WTC11 (cell line): ENCODE results near the gene TANC1. TPM values are rescaled to one million over a fixed set of nuclear protein-coding genes. Genes with fewer than 3 reads are reported as not detected.

Source experiments
- ATAC-seq: fragments of 200-7000 bp; cut with Tn5 transposase; 2 replicates; pipeline ENCODE4 v1.10.0; 2021; ENCODE audit warnings: mild to moderate bottlenecking, moderate library complexity
- CTCF ChIA-PET: fragments of 300-600 bp; sonication (Branson Sonifier 250); formaldehyde crosslinking; loops from one replicate; lab custom pipeline; 2021; ENCODE audit warnings: antibody characterized with exemption; lab: Charles Lee
- POLR2A ChIA-PET: fragments of 350-600 bp; sonication (Branson Sonifier 250); formaldehyde crosslinking; loops from one replicate; lab custom pipeline; 2021; ENCODE audit warnings: antibody characterized with exemption; lab: Charles Lee
- DNase-seq: peaks from one replicate; pipeline ENCODE4 v3.0.0; 2021; ENCODE audit warnings: low spot score
- H3K27ac Mint-ChIP-seq: 2 replicates; pipeline ENCODE4 v1.8.0; 2021; ENCODE audit warnings: mixed read lengths
- H3K27me3 Mint-ChIP-seq: 2 replicates; pipeline ENCODE4 v1.8.0; 2021; ENCODE audit warnings: low read depth, mild to moderate bottlenecking, moderate library complexity, mixed read lengths
- H3K36me3 Mint-ChIP-seq: 2 replicates; pipeline ENCODE4 v1.8.0; 2021; ENCODE audit warnings: mixed read lengths
- H3K4me1 Mint-ChIP-seq: 2 replicates; pipeline ENCODE4 v1.8.0; 2022; ENCODE audit warnings: mixed read lengths
- H3K4me3 Mint-ChIP-seq: 2 replicates; pipeline ENCODE4 v1.8.0; 2021; ENCODE audit warnings: mild to moderate bottlenecking, moderate library complexity, mixed read lengths
- H3K9me3 Mint-ChIP-seq: 2 replicates; pipeline ENCODE4 v1.8.0; 2021; ENCODE audit warnings: mixed read lengths
- CBFB ChIP-seq: sonication (generic); formaldehyde crosslinking; IDR thresholded peaks from 2 replicates; pipeline ENCODE4 v1.8.1; 2022; ENCODE audit warnings: mild to moderate bottlenecking, low read depth, missing genetic modification reagents
- ELF4 ChIP-seq: sonication (generic); formaldehyde crosslinking; IDR thresholded peaks from 2 replicates; pipeline ENCODE4 v1.8.1; 2022; ENCODE audit warnings: low read depth, mild to moderate bottlenecking, moderate library complexity, missing genetic modification reagents
- ERG ChIP-seq: fragments of 250-450 bp; sonication (Bioruptor Pico); IDR thresholded peaks from 2 replicates; pipeline ENCODE4 v1.8.0; 2021; ENCODE audit warnings: mild to moderate bottlenecking
- FOXK1 ChIP-seq: sonication (generic); formaldehyde crosslinking; IDR thresholded peaks from 2 replicates; pipeline ENCODE4 v1.8.0; 2022; ENCODE audit warnings: mild to moderate bottlenecking, moderate library complexity, missing genetic modification reagents
- IRF1 ChIP-seq: sonication (generic); formaldehyde crosslinking; IDR thresholded peaks from 2 replicates; pipeline ENCODE4 v1.8.0; 2023; ENCODE audit warnings: missing genetic modification reagents
- NFE2L1 ChIP-seq: sonication (generic); formaldehyde crosslinking; IDR thresholded peaks from 2 replicates; pipeline ENCODE4 v1.8.1; 2023; ENCODE audit warnings: missing genetic modification reagents
- NR1H2 ChIP-seq: sonication (generic); formaldehyde crosslinking; IDR thresholded peaks from 2 replicates; pipeline ENCODE4 v1.9.0; 2021; ENCODE audit warnings: mild to moderate bottlenecking, moderate library complexity, missing genetic modification reagents
- NR2C2 ChIP-seq: sonication (generic); formaldehyde crosslinking; IDR thresholded peaks from 2 replicates; pipeline ENCODE4 v1.8.0; 2022; ENCODE audit warnings: mild to moderate bottlenecking, missing genetic modification reagents
- PREB ChIP-seq: sonication (generic); formaldehyde crosslinking; IDR thresholded peaks from 2 replicates; pipeline ENCODE4 v1.8.1; 2022; ENCODE audit warnings: mild to moderate bottlenecking, missing genetic modification reagents, moderate library complexity, borderline replicate concordance
- SOX15 ChIP-seq: fragments of 250-450 bp; sonication (Bioruptor Pico); IDR thresholded peaks from 2 replicates; pipeline ENCODE4 v1.9.0; 2021; ENCODE audit warnings: mild to moderate bottlenecking
- TCF7 ChIP-seq: sonication (generic); formaldehyde crosslinking; IDR thresholded peaks from 2 replicates; pipeline ENCODE4 v1.8.0; 2022; ENCODE audit warnings: mild to moderate bottlenecking, low read depth, missing genetic modification reagents, moderate library complexity
- ZNF138 ChIP-seq: sonication (generic); formaldehyde crosslinking; conservative IDR thresholded peaks from 2 replicates; pipeline ENCODE4 v1.8.1; 2022; ENCODE audit warnings: mild to moderate bottlenecking, moderate library complexity, missing genetic modification reagents
- ZNF396 ChIP-seq: fragments of 250-450 bp; sonication (Bioruptor Pico); IDR thresholded peaks from 2 replicates; pipeline ENCODE4 v1.8.0; 2021; ENCODE audit warnings: mild to moderate bottlenecking, moderate library complexity, borderline replicate concordance
- ZNF532 ChIP-seq: fragments of 250-450 bp; sonication (Bioruptor Pico); IDR thresholded peaks from 2 replicates; pipeline ENCODE4 v1.9.0; 2021; ENCODE audit warnings: mild to moderate bottlenecking, borderline replicate concordance
- ZNF671 ChIP-seq: fragments of 250-450 bp; sonication (Bioruptor Pico); IDR thresholded peaks from 2 replicates; pipeline ENCODE4 v1.8.0; 2021; ENCODE audit warnings: mild to moderate bottlenecking
- total RNA-seq: library from RNA; stranded (reverse); gene quantifications from 3 replicates; pipeline ENCODE4 v1.2.3, GENCODE V29; 2021
- TF ChIP-seq, protein P1 (sequence below): sonication (generic); formaldehyde crosslinking; IDR thresholded peaks from 2 replicates; pipeline ENCODE4 v1.8.1; 2023; ENCODE audit warnings: mild to moderate bottlenecking, missing genetic modification reagents, borderline replicate concordance
- TF ChIP-seq, protein P2 (sequence below): fragments of 250-450 bp; sonication (Bioruptor Pico); IDR thresholded peaks from 2 replicates; pipeline ENCODE4 v1.9.0; 2021; ENCODE audit warnings: mild to moderate bottlenecking
- TF ChIP-seq, protein P3 (sequence below): fragments of 250-450 bp; sonication (Bioruptor Pico); IDR thresholded peaks from 2 replicates; pipeline ENCODE4 v2.1.2; 2022; ENCODE audit warnings: mild to moderate bottlenecking, moderate library complexity
- TF ChIP-seq, protein P4 (sequence below): fragments of 250-450 bp; sonication (Bioruptor Pico); conservative IDR thresholded peaks from 2 replicates; pipeline ENCODE4 v1.9.0; 2021; ENCODE audit warnings: mild to moderate bottlenecking

The TANC1 gene
- total RNA-seq, 1 experiment from 2014 or later: 11.6 TPM

- TF ChIP-seq, protein P1, sequence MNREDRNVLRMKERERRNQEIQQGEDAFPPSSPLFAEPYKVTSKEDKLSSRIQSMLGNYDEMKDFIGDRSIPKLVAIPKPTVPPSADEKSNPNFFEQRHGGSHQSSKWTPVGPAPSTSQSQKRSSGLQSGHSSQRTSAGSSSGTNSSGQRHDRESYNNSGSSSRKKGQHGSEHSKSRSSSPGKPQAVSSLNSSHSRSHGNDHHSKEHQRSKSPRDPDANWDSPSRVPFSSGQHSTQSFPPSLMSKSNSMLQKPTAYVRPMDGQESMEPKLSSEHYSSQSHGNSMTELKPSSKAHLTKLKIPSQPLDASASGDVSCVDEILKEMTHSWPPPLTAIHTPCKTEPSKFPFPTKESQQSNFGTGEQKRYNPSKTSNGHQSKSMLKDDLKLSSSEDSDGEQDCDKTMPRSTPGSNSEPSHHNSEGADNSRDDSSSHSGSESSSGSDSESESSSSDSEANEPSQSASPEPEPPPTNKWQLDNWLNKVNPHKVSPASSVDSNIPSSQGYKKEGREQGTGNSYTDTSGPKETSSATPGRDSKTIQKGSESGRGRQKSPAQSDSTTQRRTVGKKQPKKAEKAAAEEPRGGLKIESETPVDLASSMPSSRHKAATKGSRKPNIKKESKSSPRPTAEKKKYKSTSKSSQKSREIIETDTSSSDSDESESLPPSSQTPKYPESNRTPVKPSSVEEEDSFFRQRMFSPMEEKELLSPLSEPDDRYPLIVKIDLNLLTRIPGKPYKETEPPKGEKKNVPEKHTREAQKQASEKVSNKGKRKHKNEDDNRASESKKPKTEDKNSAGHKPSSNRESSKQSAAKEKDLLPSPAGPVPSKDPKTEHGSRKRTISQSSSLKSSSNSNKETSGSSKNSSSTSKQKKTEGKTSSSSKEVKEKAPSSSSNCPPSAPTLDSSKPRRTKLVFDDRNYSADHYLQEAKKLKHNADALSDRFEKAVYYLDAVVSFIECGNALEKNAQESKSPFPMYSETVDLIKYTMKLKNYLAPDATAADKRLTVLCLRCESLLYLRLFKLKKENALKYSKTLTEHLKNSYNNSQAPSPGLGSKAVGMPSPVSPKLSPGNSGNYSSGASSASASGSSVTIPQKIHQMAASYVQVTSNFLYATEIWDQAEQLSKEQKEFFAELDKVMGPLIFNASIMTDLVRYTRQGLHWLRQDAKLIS: no peak
- no peak for TF ChIP-seq TCF7 (CRISPR knock-in tag)
- TF ChIP-seq, protein P2, sequence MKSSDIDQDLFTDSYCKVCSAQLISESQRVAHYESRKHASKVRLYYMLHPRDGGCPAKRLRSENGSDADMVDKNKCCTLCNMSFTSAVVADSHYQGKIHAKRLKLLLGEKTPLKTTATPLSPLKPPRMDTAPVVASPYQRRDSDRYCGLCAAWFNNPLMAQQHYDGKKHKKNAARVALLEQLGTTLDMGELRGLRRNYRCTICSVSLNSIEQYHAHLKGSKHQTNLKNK (CRISPR knock-in tag): no peak
- TF ChIP-seq, protein P3, sequence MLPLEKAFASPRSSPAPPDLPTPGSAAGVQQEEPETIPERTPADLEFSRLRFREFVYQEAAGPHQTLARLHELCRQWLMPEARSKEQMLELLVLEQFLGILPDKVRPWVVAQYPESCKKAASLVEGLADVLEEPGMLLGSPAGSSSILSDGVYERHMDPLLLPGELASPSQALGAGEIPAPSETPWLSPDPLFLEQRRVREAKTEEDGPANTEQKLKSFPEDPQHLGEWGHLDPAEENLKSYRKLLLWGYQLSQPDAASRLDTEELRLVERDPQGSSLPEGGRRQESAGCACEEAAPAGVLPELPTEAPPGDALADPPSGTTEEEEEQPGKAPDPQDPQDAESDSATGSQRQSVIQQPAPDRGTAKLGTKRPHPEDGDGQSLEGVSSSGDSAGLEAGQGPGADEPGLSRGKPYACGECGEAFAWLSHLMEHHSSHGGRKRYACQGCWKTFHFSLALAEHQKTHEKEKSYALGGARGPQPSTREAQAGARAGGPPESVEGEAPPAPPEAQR: no peak
These were observed 249.9 kb downstream of the TANC1 start (continued) for GRCh38 chr2:159218389-159218788.

- CTCF ChIA-PET: no interaction called here
- H3K36me3 Mint-ChIP-seq: peaks cover 2% of the 10 kb centered on the region; the same call in 1 of the 2 replicates
- TF ChIP-seq SOX15 (no peak), IRF1 (CRISPR knock-in tag) (no peak), NFE2L1 (CRISPR knock-in tag) (no peak), CBFB (CRISPR knock-in tag) (no peak), ELF4 (CRISPR knock-in tag) (no peak), ERG (CRISPR knock-in tag) (no peak), FOXK1 (CRISPR knock-in tag) (no peak), ZNF396 (CRISPR knock-in tag) (no peak), ZNF532 (no peak), ZNF138 (no peak), NR2C2 (no peak), PREB (no peak), ZNF671 (CRISPR knock-in tag) (no peak), NR1H2 (CRISPR knock-in tag) (no peak)
- TF ChIP-seq, protein P4, sequence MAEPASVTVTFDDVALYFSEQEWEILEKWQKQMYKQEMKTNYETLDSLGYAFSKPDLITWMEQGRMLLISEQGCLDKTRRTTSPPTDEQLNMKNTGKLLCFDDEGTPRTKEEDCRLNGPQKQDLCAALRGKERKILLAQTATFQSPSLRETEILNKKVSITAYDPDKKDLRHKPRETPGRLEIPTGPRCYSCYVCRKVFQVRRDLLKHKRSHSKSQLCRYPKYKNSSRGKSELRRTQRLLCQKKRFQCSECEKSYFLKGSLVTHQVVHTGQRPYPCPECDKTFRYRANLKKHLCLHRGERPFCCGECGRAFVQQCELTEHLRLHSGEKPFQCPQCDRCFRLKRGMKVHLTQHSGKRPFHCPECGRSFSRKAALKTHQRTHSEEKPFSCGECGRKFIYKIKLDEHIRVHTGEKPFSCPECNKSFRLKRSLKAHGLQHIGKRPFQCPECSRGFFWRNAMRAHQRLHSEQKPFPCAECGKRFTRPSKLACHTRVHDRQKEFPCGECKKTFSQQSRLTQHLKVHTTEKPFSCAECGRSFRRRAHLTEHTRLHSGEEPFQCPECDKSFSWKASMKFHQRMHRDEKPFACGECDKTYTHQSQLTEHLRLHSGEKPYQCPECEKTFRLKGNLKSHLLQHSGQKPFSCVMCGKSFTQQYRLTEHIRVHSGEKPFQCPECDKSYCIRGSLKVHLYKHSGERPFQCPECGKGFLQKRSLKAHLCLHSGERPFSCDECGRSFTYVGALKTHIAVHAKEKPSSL (CRISPR knock-in tag): no peak
- TF ChIP-seq, protein P2 (CRISPR knock-in tag): no peak
- POLR2A ChIA-PET: no interaction called here
- no peak for ATAC-seq
- no peaks in the 10 kb centered on the region for H3K9me3 Mint-ChIP-seq
- no peak overlapping the region for H3K4me3 Mint-ChIP-seq
- H3K4me1 Mint-ChIP-seq: no peaks in the 10 kb centered on the region
- H3K27ac Mint-ChIP-seq: no peak overlapping the region
- peaks cover 23% of the 10 kb centered on the region for H3K27me3 Mint-ChIP-seq
- DNase-seq: no peak
These were observed 251.1 kb downstream of the TANC1 start for GRCh38 chr2:159219394-159219998.
